GM21526 (cell line): Measurements from ENCODE around the gene CSF2RB.

ENCODE experiments used
- ATAC-seq: cut with Tn5 transposase; IDR thresholded peaks from one replicate; pipeline ENCODE4 v1.9.1; 2021; ENCODE audit warnings: moderate library complexity; ENCODE audit not compliant: unreplicated experiment, low FRiP score

The CSF2RB gene

DNA sequence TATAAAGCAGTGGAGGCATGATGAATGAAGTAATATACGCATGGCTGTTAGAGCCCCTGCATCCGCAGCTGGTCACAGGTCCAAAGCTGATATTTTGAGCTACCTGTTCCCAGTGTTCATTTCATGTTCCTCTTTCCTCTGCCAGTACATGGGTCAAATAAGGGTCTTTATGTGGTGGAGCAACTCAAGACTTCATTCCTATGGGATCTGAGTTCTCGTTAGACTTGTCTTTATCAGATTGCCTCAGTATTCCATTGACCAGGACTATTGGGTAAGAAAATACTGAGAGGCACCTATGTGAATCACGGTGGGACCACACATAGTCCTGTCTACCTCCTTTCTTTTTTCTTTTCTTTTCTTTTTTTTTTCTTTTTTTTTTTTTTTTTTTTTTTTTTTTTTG lies 27.4 kb upstream of the CSF2RB start:
- no peak for ATAC-seq

DNA sequence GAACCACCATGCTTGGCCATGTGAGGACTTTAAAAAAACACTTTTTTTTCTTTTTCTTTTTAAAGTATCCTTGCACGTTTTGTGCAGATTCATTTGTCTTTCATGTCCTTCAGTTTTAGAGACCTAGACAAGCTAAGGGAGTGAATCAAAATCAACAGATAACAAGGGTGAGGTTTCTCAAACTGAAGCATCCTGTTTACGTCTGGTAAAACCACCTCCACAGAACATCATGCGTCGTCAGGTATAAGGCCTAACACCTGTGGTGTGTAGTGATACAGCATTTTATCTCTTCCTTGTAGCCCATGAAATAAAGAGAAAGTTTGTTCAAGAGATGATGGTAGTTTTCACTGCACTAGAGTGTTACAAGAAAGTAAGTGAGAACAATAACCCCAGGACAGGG lies 26.3 kb upstream of the CSF2RB start:
- ATAC-seq = no peak

DNA sequence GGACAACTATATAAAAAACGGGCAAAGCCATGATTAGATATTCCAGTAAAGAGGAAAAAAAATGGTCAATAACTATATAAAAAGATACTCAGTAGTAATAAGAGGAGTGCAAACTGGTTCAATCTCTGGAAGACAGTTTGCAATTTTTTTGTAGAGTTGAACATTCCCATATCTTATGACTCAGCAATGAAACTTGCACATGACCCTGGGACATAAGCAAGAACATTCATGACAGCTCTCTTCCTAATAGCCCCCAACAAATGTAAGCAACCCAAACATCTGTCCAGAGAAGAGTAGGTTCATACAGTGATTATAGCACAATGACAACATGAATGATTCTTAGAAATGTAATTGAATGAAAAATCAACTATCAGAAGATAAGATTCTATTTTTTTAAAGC lies 21.8 kb upstream of the CSF2RB start:
- ATAC-seq = no peak

DNA sequence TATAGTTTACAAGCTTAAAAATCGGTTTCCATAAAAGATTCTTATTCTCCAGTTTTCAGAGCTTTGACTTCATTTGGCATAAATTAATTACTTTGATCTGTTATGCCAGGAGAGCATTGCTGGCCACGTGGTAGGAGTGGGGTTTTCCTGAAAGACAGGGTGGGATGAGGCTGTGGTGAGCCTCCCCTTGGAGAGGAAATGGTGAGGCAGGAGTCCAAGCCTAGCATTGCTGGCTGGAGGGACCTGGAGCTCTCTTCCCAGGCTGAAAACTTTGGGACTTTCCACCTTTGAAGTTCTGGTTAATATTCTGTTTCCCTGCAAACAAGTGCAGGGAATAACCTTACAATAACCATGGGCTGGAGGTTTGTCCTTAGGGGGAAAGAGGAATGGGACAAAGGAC lies 21.1 kb upstream of the CSF2RB start:
- ATAC-seq = no peak

DNA sequence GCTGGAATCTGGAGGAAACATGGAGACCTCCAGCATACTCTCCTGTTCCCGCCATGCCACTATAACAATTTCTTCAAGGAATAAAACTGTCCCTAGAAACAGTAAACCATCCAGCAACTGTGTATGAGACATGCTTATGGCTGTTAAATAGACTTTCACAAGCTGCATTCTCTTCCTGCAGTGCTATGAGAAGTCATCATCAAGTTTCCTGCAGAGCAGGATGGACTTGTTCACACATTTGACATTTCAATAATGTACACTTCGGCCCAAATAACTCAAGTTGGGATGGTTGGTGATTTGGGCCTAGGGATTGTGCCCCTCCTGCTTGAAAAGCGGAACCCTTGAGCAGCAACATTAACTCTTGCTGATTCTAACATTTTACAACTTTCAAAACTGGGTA lies 20.2 kb upstream of the CSF2RB start:
- ATAC-seq = no peak

DNA sequence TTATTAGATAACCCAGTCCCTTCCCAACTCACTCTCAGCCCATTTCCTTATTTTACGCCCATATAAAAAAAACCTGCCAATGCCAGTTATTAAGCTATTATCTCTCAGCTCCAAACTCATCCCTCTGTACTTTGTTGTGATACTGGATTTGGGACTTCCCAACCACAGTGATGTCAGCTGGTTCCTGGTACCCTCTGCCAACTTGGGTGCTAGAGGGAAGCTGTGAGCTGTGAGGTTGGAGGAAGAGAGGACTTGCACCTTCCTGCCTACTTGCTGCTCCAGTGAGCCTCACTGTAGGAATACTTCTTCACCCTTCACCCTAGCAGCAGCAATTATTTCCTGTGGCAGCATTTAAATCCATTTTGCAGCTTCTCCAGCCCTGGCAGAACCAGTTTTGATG lies 19.2 kb upstream of the CSF2RB start:
- ATAC-seq = no peak

DNA sequence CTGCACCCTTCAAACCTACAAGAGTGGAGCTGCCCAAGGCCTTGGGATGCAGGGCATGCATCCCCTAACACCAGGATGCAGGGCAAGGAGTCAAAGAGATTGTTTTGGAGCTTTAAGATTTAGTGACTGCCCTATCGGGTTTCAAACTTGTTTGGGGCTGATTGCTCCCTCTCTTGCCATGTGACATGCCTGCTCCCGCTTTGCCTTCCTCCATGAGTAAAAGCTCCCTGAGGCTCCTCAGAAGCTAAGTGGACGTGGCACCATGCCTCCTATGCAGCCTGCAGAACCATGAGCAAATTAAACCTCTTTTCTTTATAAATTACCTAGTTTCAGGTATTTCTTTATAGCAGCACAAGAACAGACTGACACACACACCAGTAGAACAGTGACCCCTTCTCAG lies 15.8 kb upstream of the CSF2RB start:
- no peak for ATAC-seq

DNA sequence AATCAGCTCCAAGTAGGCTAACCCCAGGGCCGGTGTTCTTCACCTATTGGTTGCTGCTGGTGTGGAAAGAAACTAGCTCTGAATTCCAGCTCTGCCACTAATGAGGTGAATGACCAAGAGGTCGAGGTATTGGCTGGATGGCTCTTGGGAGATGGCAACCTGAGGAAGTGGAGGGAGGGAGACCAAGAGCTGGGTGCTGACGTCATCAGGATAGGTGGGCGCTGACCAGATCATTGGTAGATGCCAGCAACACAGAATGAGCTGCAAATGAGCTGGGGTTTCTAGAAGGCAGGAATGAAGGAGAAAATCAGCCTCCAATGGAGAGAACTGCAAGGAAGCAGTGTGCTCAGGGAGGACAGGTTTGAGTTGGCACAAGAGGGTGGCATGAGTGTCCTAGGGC lies 14.7 kb upstream of the CSF2RB start:
- ATAC-seq = no peak

DNA sequence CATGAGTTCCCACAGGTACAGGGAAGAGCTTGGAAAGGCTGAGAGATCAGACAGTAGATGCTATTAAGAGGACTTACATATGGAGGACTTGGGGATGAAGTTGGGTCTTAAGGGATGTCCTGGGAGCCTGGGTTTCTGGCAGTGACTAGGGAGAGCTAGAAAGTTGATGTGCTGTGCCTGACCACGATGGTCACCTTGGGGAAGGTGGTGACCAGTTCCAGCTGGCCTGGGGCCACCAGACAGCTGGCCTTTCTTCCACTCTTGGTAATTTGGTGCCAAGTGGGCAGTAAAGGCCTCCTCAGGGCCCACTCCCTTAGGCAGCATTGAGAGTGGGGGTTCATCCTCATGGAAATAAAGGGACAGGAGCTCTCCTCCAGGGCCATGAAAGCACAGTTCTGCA lies 13.9 kb upstream of the CSF2RB start:
- no peak for ATAC-seq

DNA sequence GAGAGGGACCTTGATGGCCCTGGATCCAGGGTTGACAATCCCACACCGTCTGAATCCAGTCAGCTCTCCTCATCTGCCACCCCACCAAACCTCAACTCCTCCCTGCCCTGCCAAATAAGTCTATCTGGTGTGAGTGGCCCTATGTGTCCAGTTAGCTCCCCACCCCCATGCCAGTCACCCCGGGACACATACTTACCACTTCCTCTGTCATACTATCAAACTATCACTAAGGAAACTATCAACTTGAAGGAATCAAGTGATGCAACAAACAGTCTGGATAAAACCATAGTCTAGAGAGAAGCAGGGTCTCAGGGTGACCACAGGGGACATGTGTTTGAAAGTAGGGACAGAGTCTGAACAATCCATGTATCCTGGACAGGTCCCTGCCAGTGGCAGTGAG lies 13.2 kb upstream of the CSF2RB start:
- no peak for ATAC-seq

DNA sequence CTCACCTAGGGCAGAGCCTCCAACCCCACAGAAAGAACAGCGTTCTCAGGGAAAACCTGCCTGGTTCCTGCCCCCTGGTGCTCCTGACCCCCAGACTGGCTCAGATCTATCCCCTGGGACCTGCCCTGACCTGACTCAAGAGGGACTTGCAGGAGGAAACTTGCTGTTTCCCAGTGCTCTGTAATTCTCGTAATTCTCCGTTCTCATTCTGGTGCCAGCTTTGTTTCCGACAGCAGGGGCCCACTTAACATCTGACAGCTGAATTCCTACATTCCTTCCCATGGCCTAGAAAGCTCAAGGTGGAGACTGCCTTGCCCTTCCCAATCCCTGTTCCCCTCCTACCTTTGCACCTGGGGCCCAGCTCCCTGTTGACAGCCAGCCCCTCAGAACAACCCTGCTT lies 12.5 kb upstream of the CSF2RB start:
- ATAC-seq = no peak

DNA sequence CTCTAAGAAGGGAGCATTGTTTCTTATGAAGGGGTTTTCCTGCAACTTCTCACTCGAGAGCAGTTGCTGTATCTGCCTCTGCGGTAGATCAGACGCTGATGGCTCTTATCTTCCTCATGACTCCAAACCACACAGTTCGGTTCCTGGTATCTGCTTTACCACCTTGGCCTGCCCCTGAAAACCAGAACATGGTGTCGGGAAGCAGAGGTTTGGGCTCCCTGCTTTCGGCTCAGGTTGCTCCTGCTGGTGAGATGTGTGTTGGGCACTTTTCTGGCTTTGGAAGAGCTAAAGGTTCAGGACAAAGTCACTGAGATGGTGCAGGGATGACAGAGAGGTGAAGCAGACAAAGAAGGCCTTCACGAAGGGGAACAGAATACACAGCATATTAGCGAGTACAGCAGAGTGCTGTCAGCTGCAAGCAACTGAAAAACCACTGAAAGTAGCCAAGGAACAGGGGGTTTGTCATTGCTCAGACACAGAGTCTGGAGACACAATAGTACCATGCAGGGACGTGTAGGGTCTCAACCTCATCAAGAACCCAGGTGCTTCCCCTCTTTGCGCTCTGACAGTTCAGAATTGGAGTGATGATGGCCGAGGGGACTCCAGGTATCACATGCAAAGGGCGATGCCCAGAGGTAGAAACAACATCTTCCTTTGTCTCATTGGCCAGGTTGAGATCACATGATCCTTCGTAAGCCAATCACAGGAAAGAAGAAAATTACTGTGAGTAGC lies 11.9 kb upstream of the CSF2RB start:
- ATAC-seq = peak; percentile 53

DNA sequence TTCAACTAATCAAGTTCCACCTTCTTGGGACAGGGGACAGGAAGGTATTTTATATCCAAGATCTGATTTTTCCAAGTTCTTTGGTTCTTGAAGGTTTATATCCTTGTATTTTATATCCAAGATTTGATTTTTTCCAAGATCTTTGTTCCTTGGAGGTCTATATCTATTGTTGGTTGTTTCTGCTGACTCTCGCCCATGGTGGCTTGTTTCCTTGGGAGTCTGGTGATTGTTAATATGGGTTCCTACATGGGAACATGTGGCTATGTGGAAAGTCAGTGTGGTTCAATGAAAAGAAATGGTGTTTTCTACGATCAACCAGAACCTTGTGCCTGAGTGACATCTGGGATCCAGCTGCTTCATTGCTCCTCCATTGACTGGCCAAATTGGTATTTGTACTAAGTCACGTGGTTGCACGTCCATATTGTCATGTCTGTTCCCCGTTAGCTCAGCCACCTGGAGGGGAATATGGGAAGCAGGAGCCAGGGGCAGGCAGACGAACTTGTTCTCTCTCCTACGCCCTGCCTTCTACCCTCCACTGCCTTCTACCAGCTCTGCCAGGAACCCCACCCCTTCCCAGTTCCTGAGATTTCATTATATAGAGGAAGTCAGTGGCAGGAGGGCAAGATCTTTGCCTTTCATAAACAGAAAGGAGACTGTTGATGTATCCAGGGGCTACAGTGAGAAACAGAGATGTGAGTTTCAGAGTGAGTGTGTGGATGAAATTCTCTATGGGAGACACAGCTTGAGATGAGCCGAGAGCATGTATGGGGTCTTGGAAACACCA lies 11.1 kb upstream of the CSF2RB start:
- ATAC-seq = no peak

DNA sequence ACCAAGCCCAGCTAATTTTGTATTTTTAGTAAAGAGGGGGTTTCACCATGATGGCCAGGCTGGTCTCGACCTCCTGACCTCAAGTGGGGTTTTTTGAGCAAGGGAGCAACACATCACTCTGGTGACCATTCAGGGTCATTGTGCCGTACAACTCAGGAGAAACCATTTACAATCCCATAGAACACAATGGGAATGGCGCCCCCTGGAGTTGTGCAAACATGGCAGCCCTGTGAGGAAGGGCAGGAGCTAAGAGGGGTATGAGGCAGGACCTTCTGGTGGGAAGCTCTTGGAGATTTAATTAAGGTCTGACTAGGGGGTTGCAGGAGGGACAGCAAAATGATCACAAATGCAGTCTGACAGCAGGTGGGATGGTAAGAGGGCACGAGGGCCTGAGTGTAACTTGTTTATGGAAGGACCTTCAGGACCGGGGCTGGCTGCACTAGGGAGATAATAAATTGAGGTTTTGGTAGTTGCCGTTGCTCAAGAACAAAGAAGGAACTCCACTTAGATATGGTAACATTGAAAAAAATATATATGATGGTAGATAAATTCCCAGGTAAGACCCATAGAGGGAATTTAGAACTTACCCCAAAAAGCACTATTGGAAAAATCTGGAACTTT lies 9.1 kb upstream of the CSF2RB start:
- no peak for ATAC-seq

DNA sequence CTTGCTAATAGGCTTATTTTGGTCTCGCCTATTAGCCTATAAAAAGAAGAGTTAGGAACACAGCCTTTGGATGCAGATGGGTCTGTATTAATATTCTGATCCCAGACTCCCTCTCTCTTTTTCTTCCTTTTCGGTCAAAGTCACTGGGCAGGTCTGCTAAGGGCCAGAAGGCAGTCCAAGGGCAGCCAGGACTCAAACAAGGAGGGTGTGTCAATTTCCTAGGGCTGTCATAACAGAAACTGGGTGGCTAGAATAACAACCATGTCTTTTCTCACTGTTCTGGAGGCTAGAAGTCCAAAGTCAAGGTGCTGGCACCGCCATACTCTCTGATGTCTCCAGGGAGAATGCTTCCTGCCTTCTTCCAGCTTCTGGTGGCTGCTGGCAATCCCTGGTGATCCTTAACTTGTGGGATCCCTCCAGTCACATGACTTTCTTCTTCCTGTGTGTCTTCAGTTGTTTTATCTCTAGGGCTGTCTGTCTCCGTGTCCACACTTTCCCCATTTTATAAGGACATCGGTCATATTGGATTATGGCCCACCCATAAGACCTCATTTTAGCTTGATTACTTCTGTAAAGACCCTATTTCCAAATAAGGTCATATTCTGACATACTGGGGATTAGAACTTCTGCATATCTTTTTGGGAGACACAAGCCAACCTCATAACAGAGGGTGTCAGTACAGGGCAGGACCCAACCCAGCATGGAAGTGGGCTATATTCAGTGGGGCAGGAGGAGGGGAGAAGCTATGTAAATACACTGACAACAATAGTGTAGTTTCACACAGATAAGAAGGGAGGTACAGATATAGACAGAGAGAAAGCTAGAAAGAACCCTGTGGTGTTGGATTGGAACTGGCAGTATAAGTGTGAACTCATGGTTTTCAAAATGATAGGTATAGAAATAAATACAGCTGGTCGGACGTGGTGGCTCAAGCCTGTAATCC lies 5.9 kb upstream of the CSF2RB start:
- no peak for ATAC-seq

DNA sequence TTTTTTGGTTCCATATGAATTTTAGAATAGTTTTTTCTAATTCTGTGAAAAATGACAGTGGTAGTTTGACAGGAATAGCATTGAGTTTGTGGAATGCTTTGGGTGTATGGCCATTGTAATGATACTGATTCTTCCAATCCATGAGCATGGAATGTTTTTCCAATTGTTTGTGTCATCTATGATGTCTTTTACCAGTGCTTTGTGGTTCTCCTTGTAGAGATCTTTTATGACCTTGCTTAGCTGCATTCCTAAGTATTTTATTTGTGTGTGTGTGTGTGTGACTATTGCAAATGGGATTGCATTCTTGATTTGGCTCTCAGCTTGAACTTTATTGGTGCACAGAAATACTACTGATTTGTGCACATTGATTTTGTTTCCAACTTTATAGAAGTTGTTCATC lies 3.0 kb upstream of the CSF2RB start:
- no peak for ATAC-seq

DNA sequence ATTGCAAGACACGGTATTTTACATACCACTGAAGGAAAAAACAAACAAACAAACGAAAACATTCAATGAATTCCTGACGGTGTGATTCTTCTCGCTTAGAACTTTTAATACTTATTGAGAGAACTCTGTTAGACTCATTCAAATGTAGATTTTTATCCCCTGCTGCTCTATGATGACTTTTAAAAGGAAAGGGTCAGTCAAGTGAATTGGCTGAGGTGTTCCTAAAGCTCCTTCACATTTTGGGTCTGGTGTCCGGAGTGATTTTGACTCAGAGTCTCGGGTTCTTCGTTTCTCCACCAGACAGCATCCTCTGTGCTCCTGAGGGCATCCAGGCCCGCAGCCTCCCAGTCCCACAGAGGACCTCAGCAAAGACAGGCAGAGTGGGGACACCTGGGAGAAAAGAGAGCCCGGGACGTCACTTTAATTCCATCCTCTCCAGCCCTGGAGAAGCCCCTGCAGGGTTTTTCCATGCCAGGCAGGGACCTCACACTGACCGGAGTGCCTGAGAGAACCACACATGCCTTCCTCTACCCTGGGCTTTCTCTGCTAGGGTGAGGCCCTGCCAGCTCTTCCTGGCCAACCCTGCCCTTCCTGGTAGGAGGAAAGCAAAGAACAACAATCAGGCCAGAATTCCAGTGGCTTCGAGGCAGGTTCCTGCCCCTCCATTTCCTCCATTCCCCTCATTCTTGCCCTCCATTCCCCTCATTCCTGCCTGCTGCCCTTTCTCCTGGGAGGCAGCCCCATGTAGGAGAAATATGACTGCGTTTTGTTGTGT lies 1.4 kb upstream of the CSF2RB start:
- no peak for ATAC-seq

DNA sequence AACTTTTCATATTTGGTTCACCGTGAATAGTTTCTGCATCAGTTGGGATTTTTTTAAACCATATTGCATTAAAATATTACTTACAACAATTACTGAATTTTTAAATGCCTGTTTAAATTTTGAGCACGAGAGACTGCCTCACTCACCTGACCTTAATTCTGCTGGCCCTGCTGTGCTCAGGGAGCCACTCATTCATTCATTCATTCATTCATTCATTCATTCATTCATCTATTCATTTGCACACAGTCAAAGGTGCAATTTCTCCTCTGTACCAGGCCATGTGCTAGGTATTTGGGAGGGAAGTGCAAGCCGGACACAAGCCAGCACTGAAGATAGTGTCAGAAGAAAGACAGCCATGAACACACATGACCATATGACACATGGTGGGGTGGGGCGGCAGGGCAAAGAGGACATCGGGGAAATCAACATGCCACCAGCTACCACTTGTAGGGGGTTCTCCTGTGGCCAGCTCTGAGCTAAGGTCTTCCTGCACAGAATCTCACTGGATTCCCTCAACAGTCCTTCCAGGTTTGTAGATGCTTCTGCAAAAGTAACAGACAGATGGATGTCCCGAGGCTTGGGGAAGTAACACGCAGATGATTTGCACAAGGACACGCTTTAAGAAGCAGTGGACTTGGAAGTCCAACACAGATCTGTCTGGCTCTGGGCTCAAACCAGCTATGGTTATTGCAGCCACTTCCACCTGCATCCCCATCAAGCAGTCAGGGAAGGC lies 568 bp upstream of the CSF2RB start:
- no peak for ATAC-seq

DNA sequence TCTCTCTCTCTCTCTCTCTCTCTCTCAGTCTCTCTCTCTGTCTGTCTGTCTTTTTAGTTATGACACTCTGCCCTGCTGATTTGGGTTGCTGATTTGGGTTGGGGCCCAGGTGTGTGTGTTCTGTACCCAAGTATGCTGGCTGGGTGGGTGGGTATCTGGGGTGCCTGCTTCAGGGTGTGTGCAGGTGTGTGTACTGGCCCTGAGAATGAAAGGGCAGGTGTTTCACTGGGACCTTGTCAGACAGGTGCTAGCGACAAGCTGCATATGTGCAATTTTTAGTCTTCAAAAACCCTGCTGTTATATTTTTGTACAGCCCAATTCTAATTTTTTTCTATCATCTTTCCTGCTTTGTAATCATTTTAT lies 943 bp downstream of the CSF2RB start:
- no peak for ATAC-seq
